ENCODE measurements around the gene POU4F2.

The POU4F2 gene

GRCh38 chr4:146638786-146639505, at the start of gene POU4F2:
Gene POU4F2, plus strand, starts transcription at chr4:146638893. Its CDS starts 248 bp downstream, at chr4:146639141.
- no peak for FAIRE-seq

GRCh38 chr4:146590801-146591200, 47.9 kb upstream of the POU4F2 start:
- no peak for FAIRE-seq

- no peak for FAIRE-seq
Measured at GRCh38 chr4:146592019-146592418, 46.7 kb upstream of the POU4F2 start.

- no peak for FAIRE-seq
Measured at GRCh38 chr4:146632770-146633470, 5.8 kb upstream of the POU4F2 start.

- no peak for FAIRE-seq
Measured at GRCh38 chr4:146633471-146633800, 5.3 kb upstream of the POU4F2 start.

GRCh38 chr4:146634825-146635224, 3.9 kb upstream of the POU4F2 start:
- FAIRE-seq: no peak

GRCh38 chr4:146637621-146638332, 916 bp upstream of the POU4F2 start:
- FAIRE-seq: no peak

- no peak for FAIRE-seq
Measured at GRCh38 chr4:146638333-146638785, 334 bp upstream of the POU4F2 start.

- FAIRE-seq: no peak
Measured at GRCh38 chr4:146639506-146639932, 826 bp downstream of the POU4F2 start.

- no peak for FAIRE-seq
Measured at GRCh38 chr4:146640021-146640464, 1.4 kb downstream of the POU4F2 start.

GRCh38 chr4:146640465-146641061, 1.9 kb downstream of the POU4F2 start:
- no peak for FAIRE-seq

GRCh38 chr4:146641762-146642161, 3.1 kb downstream of the POU4F2 start:
- FAIRE-seq: no peak

- no peak for FAIRE-seq
Measured at GRCh38 chr4:146643812-146644401, 5.2 kb downstream of the POU4F2 start.

GRCh38 chr4:146645921-146646320, 7.2 kb downstream of the POU4F2 start:
- FAIRE-seq: no peak

GRCh38 chr4:146646593-146647325, 8.1 kb downstream of the POU4F2 start:
- FAIRE-seq: no peak

- no peak for FAIRE-seq
Measured at GRCh38 chr4:146647615-146648460, 9.1 kb downstream of the POU4F2 start.

GRCh38 chr4:146648461-146648783, 9.7 kb downstream of the POU4F2 start:
- FAIRE-seq: no peak

- FAIRE-seq: no peak
Measured at GRCh38 chr4:146649232-146649631, 10.5 kb downstream of the POU4F2 start.

GRCh38 chr4:146650034-146650433, 11.3 kb downstream of the POU4F2 start:
- no peak for FAIRE-seq

GRCh38 chr4:146654687-146655520, 16.2 kb downstream of the POU4F2 start:
- FAIRE-seq: no peak

All from colon (tissue), 2 donors.